ENCODE results near the gene COL28A1.
"Not testable (repeated sequence)": the region's sequence is repeated elsewhere in the genome, so short reads cannot be mapped to it uniquely, and the experiment has no call there.

The COL28A1 gene

DNA sequence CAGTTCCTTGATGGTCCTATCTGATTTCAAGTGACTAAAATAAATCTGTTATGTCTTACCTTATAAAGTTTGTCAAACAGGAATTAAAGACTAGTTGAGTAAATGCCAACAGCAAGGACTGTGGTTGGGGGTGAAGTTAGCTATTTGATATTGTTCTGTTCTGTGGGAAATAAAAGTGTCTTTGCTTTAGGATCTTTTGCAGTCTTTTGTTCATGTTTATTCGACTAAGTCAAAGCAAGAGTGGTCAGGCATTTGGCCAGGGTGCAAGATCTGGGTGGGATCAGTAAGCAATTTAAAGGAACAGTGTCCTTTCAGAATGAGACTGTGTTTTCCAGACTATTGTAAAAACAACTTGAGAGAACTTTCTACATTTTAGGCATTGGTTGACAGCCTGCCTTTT, at the start of gene COL28A1:
COL28A1 (minus strand) TSS at position 183 of the 400 bp plus-strand sequence. CDS start 2,998 bp downstream, outside the sequence.
- no peak for FAIRE-seq

DNA sequence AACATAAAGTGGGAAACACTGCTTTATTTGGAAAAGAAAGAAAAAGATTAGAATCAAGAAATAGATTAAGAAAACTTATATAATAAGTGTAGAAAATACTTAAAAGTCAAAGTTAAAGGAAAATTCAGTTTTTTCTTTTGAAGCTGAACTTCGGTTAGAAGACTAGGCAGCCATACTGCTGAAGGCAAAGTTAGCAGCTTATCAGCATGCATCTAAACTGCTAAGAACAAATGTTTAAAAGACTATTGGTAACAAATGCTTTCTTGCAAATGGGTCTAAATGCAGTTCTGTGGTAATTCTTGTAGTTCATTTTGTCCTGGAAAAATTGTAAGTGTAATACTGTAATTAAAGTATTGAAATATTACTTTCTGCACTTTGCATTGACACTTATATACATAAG, 49.0 kb upstream of the COL28A1 start:
- FAIRE-seq = no peak

DNA sequence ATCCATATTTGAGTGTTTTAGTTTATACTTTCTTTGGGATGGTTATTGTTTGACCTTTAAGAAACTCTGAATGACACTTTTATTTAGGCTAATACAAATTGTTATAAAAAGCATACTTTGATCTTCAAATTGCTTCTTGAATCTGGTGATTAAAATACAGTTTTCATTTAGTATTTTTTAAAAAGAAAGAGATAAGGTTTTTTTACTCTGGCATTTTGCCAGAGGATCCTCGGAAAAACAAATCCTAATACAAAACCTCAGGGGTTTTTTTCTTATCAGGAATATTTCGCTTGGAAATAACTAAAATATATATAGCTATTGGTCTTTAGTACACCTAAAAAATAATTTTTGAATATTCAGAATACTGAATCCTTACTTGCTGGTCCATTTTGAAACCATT, 48.1 kb upstream of the COL28A1 start:
- no peak for FAIRE-seq

DNA sequence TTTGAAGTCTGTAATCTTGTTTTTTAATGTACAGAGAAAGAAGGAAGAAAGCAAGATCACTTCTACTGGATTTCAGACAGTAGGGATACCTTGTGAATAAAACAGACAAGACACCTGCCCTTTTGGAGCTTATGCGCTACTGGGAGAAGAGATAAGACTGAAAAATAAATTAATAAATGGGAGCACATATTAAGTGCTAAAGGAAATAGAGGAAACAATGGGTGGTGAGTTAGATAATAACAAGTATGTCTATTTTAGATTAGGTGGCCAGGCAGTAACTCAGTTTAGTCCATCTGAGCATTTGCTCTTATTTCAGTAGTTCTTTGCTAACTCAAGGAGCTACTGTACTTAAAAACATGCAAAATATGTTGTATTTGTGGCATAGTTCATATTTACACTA, 46.9 kb upstream of the COL28A1 start:
- FAIRE-seq = no peak

DNA sequence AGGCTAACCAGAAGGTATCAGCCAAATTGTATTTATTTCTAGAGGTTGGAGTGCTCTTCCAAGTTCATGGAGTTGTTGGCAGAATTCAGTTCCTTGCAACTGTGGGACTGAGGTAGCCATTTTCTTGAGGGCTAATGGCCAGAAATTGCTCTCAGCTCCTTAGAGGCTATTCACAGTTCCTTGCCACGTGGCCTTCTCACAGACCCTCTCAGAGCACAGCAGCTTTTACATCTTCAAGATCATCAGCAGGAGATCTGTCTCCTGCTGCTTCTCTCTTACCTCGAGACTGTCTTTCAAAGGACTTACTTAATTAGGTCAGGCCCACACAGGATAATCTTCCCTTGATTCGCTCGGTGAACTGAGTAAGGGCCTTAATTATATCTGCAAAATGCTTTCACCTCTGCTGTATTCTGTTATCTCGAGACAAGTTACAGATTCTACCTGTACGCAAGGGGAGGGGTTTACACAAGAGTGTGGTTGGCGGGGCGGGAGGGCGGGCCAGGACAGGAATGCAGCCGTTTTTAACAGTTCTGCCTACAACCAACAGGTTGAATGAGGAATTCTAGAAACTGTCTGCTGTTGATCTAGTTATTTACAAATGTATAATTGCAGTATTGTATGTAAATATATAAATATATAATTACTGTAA, 46.0 kb upstream of the COL28A1 start:
- FAIRE-seq = no peak

DNA sequence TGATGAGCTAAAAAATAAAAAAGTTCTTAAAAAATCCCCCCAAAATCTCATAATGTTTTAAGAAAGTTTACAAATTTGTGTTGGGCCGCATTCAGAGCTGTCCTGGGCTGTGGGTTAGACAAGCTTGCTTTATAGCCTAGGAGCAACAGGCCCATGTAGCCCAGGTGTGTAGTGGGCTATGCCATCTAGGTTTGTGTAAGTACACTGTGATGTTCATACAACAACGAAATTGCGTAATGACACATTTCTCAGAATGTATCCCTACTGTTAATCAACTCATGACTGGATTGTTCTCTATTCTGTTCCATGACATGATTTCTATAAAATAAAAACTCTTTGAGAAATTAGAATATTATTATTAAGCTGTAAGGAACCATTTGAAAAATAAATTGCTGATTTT, 44.0 kb upstream of the COL28A1 start:
- no peak for FAIRE-seq

DNA sequence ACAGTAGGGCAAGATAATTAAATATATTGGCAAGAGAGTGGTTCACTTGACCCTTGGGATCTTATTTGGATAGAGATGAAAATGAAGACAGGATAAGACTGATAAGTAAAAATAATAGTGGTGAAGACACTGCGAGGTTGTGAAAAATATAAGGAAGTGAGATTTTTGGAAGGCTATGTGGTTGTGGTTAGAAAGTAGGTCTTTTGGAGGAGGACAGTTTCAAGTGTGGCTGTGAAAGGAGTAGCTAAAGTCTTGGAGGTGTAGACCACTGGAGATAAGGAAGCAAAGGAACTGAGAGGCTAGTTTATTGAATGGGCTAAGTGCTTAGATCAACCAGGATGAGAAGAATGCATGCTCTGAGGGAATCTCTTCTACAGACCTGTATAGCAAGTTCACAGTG, 42.2 kb upstream of the COL28A1 start:
- no peak for FAIRE-seq

DNA sequence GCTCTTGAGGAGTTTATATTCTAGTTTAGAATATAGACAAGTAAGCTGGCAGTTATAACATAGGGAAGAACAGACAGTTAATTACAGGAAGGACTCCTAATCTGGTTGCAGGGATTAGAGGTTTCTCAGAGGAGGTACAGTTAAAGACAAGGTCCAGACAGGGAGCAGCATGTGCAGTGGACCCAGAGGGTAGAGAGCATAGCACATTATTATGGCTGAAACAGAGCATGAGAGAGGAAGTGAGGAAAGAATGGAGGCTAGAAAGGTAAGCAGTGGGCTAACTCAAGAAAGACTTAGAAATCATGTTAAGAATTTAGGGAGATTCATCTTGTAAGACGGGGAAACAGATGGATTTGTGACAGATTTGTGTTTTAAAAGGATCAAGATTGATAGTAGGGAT, 40.7 kb upstream of the COL28A1 start:
- FAIRE-seq = no peak

DNA sequence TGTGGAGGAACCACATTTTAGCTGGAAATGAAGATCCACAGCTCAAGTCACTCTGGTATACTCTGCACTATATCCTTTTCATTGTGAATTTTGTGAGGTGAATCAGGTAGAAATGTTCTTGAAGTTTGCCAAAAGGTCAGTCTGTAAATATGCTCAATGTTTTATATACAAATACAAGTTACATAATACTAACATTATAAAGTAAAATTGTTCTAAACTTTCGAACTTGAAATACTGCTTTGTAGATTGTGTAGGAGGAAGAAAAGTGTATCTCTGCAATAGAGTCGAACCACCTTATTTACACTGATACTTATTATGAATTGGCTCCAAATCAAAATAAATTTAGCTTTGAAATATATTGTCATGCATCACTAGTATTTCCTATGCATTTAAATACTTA, 38.0 kb upstream of the COL28A1 start:
- no peak for FAIRE-seq

DNA sequence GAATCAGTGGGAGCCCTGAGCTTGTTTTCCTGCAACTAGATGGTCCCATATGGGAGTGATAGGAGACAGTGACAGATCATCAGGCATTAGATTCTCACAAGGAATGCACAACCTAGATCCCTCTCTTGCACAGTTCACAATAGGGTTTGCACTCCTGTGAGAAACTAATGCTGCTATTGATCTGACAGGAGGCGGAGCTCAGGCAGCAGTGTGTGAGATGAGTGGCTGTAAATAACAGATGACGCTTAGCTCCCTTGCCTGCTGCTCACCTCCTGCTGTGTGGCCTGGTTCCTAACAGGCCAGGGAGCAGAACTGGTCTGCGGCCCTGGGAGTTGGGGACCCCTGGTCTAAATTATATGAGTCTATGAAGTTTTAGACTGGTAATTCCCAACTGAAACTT, 34.9 kb upstream of the COL28A1 start:
- FAIRE-seq = no peak

DNA sequence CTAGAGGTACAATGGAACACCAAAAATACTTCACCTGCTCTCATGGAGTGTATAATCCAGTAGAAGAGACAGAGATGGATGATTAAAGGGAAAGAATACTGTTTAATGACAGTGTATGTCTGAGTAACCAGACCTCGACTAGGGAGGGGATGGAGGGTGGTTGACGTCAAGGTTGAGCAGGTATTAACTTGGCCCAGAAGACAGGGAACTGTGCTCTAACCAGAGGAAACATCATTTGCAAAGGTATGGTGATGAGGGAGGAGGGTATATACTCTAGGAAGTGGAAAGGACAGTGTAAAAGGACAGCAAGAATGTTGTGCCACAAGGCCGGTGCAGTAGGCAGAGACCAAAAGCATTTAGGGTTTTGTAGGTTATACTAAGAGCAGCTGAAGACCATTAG, 33.9 kb upstream of the COL28A1 start:
- FAIRE-seq = no peak

DNA sequence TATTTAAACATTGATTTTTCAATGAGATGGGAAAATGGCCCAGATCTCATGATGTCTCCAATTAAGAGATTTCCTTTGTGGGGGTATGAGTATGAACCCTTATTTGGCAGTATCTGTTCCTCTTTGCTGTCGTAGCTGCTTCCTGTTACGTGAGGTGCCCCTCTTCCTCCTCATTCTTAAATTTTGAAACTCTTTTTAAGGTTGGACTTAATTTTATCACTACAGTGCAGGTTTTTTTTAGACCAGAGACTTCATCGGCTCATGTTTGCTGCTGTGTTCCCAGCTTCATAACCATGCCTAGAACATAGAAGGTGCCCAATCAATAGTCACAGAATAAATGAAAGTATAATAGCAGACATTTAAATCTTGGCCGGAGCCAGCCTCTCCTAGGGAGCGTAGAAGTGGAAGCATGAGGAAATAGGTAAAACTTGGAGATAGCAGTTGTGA, 33.4 kb upstream of the COL28A1 start:
- FAIRE-seq = no peak

DNA sequence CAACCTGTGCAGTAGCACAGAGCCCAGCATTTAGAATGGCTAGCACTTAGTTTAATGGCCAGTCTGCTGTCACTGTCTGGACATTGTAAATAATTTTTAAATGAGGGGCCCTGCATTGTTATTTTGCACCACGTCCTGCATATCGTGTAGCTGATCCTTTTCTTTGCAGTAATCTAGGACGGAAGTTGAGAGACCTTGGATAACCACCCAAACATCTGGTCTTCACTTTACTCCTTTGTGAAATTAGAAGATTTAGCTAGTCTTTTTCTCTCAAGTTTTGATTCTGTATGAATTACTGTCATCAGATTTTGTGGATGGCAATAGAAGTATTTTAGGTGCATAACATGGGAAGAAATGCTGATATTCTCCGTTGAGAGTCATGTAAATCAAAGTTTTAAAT, 32.9 kb upstream of the COL28A1 start:
- no peak for FAIRE-seq

DNA sequence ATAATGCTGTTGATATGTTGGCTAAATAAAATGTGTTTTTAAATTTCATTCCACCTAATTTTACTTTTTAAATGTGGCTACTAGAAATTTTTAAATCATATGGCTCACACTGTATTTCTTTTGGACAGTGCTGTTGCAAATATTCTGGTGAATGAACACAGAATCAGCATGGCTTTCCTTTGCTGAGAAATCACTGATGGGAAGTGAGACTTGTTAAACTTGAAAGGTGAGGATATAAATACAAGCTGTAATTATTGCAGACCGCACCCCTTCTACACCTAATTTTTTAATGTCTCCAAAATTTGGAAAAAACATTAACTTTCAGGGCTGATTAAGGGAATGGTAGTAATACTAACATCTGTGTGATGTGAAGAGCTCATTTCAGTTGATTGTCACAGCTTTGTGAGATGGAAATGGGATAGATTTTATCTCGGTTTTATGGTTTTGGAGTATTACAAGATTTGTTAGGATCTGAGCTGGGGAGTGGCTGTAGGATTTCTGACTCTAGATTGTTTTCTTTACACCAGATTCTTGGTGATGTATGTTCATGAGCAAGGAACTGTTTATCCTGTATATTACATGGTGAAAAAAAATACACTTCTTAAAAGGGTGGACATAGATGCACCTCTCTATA, 32.3 kb upstream of the COL28A1 start:
- no peak for FAIRE-seq

DNA sequence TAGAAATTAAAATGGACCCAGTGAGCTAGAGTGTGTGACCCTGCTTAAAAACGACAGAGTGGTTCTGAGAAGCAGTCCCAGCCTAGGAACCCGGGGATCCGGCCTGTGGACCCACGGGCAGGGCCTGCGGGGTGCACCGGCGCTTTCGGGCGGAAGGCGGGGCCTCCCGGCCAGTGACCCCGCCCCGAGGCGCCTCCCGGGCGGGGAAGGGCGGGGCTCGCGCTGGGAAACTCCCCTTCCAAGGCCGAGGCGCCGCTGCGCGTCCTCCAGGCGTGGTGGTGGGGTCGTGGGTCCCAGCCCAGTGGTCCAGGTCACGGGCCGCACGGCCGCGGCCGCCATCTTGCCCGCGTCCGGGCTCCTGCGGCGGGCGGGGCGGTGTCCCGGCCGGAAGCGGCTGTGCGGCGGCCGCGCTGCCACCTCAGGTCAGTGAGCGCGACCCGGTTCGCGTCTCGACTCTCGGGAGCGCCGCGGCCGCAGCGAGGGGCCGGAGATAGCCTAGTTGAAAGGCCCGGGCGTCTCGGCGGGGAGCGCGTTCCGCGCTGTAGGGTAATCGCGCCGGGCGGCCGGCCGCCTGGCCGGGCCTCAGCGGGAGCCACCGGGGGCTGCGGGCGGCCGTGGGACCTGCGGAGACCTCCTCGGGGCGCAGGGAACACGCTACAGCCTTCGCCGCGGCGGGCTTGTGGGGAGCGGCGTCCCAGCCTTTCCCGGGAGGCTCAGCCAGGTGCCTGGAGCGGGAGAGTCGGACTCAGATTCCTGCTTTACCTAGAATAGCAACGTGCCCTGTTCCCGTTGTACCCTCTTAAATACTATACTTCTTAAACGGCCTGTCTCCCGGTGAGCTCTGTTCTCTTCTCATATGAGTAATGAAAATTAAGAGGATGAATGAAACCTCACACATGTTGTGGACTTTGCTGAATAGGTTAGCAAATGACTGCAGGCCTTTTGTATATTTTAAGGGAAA, 31.3 kb upstream of the COL28A1 start, which contains the start of gene MIOS:
MIOS (plus strand) TSS at position 234 of the 961 bp plus-strand sequence. CDS start 5,592 bp downstream, outside the sequence.
- FAIRE-seq = no peak

DNA sequence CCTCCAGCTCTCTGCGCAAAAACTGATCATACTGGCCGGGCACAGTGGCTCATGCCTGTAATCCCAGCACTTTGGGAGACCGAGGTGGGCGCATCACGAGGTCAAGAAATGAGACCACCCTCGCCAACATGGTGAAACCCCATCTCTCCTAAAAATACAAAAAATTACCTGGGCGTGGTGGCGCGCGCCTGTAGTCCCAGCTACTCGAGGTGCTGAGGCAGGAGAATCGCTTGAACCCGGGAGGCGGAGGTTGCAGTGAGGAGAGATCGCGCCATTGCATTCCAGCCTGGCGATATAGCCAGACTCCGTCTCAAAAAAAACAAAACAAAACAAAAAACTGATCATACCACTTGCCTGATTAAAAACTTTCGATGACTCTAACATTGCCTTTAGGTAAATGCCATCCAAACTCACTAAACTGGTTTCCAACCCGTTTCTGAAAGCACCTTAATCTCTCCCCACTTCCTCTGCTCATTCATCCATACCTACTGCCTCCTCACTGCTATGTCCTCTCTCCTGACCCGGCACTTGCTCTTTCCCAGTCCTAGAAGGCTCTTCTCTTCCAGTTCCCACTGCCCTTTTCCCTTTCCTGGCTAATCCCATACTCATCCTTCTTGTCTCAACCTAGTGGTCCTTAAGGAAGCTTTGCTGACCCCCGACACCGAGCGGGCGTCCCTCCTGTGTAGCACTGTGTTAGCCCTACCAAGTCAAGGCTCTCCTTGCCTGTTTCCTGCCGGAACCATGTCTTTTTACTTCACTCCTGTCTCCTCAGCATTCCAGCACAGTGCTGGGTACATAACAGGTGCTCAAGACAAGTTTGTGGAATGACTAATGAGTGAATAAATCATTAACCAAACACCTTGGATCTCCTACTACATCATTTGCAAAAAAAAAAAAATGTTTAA, 30.3 kb upstream of the COL28A1 start:
- no peak for FAIRE-seq

DNA sequence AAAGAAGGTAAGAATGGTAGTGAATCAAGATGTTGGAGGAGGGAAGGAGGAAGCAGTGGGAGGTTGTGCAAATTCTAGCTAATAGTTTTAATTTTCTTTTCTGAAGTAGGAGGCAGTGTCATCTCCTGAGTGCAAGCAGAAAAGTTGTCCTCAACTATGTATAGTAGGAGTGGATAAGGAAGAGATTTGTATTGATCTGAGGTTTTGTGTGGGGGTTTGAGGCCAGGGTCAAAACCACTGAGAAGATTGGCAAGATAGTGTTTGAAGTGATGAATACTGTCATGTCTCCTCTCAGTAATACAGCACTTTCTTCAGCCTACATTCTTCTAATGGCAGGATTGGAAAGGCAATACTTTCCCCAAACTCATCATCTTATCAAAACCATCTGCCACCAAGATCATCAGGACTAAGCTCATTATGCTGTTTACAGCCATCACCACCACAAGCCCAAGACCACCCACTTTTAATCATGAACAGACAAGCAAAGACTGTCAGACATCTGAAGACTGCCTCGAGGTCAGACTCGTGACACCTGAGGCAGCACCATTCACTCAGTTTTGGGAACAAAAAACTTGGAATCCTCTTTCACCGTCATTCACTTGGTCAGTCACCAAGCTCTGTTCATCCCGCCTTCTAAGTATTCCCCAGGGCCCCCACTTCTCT, 29.5 kb upstream of the COL28A1 start:
- no peak for FAIRE-seq

DNA sequence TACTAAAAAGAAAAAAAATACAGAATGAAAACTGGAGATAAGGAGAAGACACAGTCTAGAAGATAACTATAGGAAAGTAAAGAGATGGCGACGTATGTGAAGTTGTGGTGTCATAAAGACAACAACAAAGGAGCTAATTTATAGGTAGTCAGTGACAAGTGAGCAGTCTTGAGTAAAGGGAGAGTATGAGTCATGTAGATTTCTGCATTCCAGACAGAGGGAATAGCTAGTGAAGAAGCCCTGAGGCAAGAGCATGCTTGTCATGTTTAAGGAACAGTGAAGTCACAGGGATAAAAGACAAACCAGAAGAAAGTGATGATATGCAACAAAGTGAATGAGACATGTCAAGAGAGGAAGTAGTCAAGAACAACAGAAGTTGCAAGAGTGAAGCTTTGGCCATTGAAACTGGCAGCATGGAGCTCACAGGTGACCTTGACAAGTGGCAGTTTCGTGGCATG, 28.7 kb upstream of the COL28A1 start:
- no peak for FAIRE-seq

DNA sequence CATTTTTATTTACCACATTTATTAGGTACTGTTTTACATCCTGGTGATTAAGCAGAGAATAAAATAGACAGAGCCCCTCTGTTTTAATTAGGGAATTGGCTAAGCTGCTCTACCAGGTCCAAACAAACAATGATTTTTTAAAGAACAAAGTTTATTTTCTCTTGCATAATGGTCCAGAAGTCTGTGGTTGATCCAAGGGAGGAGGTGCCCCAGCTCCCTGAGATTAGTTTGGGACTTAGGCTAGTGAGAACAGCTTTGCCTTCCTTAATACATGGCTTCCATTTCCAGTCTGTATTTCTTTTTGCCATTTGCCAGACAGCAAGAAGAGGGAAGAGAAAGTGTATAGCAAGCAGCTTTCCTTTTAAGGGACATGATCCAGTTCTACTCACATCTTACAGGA, 28.1 kb upstream of the COL28A1 start:
- no peak for FAIRE-seq

DNA sequence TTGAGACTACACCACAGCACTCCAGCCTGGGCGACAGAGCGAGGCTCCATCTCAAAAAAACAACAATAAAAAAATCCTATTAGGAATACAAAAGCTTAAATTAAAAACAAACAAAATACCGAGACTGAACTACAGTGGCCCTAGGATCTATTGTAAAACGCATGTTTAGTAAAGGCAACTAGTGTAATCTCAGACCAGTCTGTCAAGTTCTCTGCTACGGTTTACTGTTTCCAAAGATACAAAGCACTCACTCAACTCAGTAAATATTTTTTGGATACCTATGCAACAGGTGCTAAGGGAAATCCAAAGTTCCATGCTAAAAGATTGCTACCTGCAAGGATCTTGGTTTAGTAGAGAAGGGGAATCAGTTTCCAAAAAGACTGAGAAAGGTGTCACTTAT, 27.6 kb upstream of the COL28A1 start:
- no peak for FAIRE-seq

DNA sequence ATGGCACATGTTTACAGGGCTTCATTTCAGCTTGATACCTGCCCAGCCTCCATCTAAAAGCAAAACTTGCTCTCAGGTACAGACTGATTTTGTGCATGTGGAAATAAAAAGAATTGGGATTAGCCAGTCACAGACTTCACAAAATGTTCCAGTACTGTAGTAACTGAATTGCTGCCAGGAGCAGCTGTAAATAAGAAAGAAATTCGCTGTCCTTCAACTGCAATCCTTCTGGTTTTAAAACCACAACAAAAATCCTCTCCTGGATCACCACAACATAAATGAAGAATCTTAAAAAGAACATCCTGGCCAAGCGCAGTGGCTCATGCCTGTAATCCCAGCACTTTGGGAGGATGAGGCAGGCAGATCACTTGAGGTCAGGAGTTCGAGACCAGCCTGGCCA, 27.1 kb upstream of the COL28A1 start:
- no peak for FAIRE-seq

DNA sequence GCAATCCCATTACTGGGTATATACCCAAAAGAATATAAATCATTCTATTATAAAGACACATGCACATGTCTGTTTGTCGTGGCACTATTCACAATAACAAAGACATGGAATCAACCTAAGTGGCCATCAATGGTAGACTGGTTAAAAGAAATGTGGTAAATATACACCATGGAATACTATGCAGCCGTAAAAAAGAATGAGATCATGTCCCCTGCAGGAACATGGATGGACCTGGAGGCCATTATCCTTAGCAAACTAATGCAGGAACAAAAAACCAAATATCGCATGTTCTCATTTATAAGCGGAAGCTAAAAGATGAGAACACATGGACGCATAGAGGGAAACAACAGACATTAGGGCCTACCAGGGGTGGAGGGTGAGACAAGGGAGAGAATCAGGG, 25.9 kb upstream of the COL28A1 start:
- FAIRE-seq = not testable (repeated sequence)

All from TTC549 (cell line).